Neuron (in vitro differentiated cells): Measurements from ENCODE around the gene CCDC73.
"Not testable (repeated sequence)": the region's sequence is repeated elsewhere in the genome, so short reads cannot be mapped to it uniquely, and the experiment has no call there.

Experiments used
- H2AFZ ChIP-seq: one replicate; pipeline ENCODE4 v1.6.1; 2013; ENCODE audit warnings: low read depth, mild to moderate bottlenecking, inconsistent platforms, low read length, moderate library complexity
- H3K27me3 ChIP-seq: one replicate; pipeline ENCODE4 v1.6.1; 2013; ENCODE audit warnings: low read length; ENCODE audit not compliant: insufficient read depth
- H3K36me3 ChIP-seq: one replicate; pipeline ENCODE4 v1.6.1; 2013; ENCODE audit warnings: low read length; ENCODE audit not compliant: insufficient read depth
- H3K4me1 ChIP-seq: one replicate; pipeline ENCODE4 v1.6.1; 2013; ENCODE audit warnings: low read length; ENCODE audit not compliant: insufficient read depth
- H3K4me3 ChIP-seq: 2 replicates; pipeline ENCODE4 v1.5.1; 2013; ENCODE audit warnings: mild to moderate bottlenecking, low read length, moderate library complexity
- H3K9me3 ChIP-seq: one replicate; pipeline ENCODE4 v1.6.1; 2013; ENCODE audit warnings: low read length

Gene CCDC73

GRCh38 chr11:32643526-32643925 lies 150.9 kb downstream of the CCDC73 start:
- Histone ChIP-seq H3K4me1 (no peaks in the 10 kb centered on the region), H3K4me3 (no peak overlapping the region), H3K9me3 (no peaks in the 10 kb centered on the region), H3K27me3 (no peaks in the 10 kb centered on the region), H2AFZ (no peak overlapping the region), H3K36me3 (no peaks in the 10 kb centered on the region)

- no peaks in the 10 kb centered on the region for H3K27me3 ChIP-seq
- no peaks in the 10 kb centered on the region for H3K9me3 ChIP-seq
- H3K4me1 ChIP-seq = no peaks in the 10 kb centered on the region
- no peak overlapping the region for H2AFZ ChIP-seq
- no peaks in the 10 kb centered on the region for H3K36me3 ChIP-seq
- no peak overlapping the region for H3K4me3 ChIP-seq
Measured at GRCh38 chr11:32641361-32641760, 153.1 kb downstream of the CCDC73 start.

- H3K4me1 ChIP-seq = no peaks in the 10 kb centered on the region
- H2AFZ ChIP-seq = no peak overlapping the region
- no peaks in the 10 kb centered on the region for H3K36me3 ChIP-seq
- no peaks in the 10 kb centered on the region for H3K9me3 ChIP-seq
- no peak overlapping the region for H3K4me3 ChIP-seq
- no peaks in the 10 kb centered on the region for H3K27me3 ChIP-seq
Measured at GRCh38 chr11:32635819-32636218, 158.6 kb downstream of the CCDC73 start.

GRCh38 chr11:32630844-32631243 lies 163.6 kb downstream of the CCDC73 start:
- Histone ChIP-seq H3K4me3 (no peak overlapping the region), H3K9me3 (no peaks in the 10 kb centered on the region), H3K27me3 (no peaks in the 10 kb centered on the region), H3K4me1 (no peaks in the 10 kb centered on the region), H3K36me3 (no peaks in the 10 kb centered on the region), H2AFZ (no peak overlapping the region)

- Histone ChIP-seq H3K27me3 (no peaks in the 10 kb centered on the region), H3K4me3 (no peak overlapping the region)
Measured at GRCh38 chr11:32616903-32617302, 177.6 kb downstream of the CCDC73 start.

GRCh38 chr11:32615422-32615821 lies 179.0 kb downstream of the CCDC73 start:
- H3K36me3 ChIP-seq = no peaks in the 10 kb centered on the region

More at GRCh38 chr11:32616903-32617302, 177.6 kb downstream of the CCDC73 start:
- no peaks in the 10 kb centered on the region for H3K36me3 ChIP-seq
- no peak overlapping the region for H2AFZ ChIP-seq
- H3K9me3 ChIP-seq = no peaks in the 10 kb centered on the region
- peaks cover 3% of the 10 kb centered on the region for H3K4me1 ChIP-seq

GRCh38 chr11:32613500-32614151 lies 180.8 kb downstream of the CCDC73 start:
- no peak overlapping the region for H3K4me3 ChIP-seq

More at GRCh38 chr11:32615422-32615821, 179.0 kb downstream of the CCDC73 start:
- Histone ChIP-seq H3K27me3 (no peaks in the 10 kb centered on the region), H3K9me3 (no peaks in the 10 kb centered on the region), H3K4me3 (no peak overlapping the region), H2AFZ (no peak overlapping the region), H3K4me1 (peaks cover 3% of the 10 kb centered on the region)

GRCh38 chr11:32610797-32611352 lies 183.6 kb downstream of the CCDC73 start:
- no peak overlapping the region for H2AFZ ChIP-seq
- no peak overlapping the region for H3K4me3 ChIP-seq
- H3K27me3 ChIP-seq = no peaks in the 10 kb centered on the region
- peaks cover 5% of the 10 kb centered on the region for H3K36me3 ChIP-seq
- H3K4me1 ChIP-seq = peaks cover 3% of the 10 kb centered on the region
- H3K9me3 ChIP-seq = peaks cover 5% of the 10 kb centered on the region

More at GRCh38 chr11:32613500-32614151, 180.8 kb downstream of the CCDC73 start:
- no peaks in the 10 kb centered on the region for H3K9me3 ChIP-seq
- H3K36me3 ChIP-seq = no peaks in the 10 kb centered on the region
- H3K4me1 ChIP-seq = peaks cover 3% of the 10 kb centered on the region
- no peak overlapping the region for H2AFZ ChIP-seq
- H3K27me3 ChIP-seq = no peaks in the 10 kb centered on the region

- peaks cover 21% of the 10 kb centered on the region for H3K36me3 ChIP-seq
- not testable (repeated sequence) for H3K4me3 ChIP-seq, H3K27me3 ChIP-seq, H3K4me1 ChIP-seq, H2AFZ ChIP-seq, H3K9me3 ChIP-seq
Measured at GRCh38 chr11:32608826-32609225, 185.6 kb downstream of the CCDC73 start.

- Histone ChIP-seq H3K36me3 (peaks cover 46% of the 10 kb centered on the region), H3K9me3 (peaks cover 7% of the 10 kb centered on the region), H3K4me1 (no peaks in the 10 kb centered on the region), H3K27me3 (no peaks in the 10 kb centered on the region), H2AFZ (no peak overlapping the region), H3K4me3 (no peak overlapping the region)
Measured at GRCh38 chr11:32606220-32606619, 188.2 kb downstream of the CCDC73 start.

- Histone ChIP-seq H3K4me1 (no peaks in the 10 kb centered on the region), H3K27me3 (no peaks in the 10 kb centered on the region), H3K36me3 (peaks cover 73% of the 10 kb centered on the region), H2AFZ (no peak overlapping the region), H3K9me3 (peaks cover 4% of the 10 kb centered on the region), H3K4me3 (no peak overlapping the region)
Measured at GRCh38 chr11:32602657-32603415, 191.6 kb downstream of the CCDC73 start.

GRCh38 chr11:32597921-32598320 lies 196.5 kb downstream of the CCDC73 start:
- H3K9me3 ChIP-seq = no peaks in the 10 kb centered on the region
- no peaks in the 10 kb centered on the region for H3K4me1 ChIP-seq
- no peak overlapping the region for H2AFZ ChIP-seq
- peaks cover 84% of the 10 kb centered on the region for H3K36me3 ChIP-seq
- no peaks in the 10 kb centered on the region for H3K27me3 ChIP-seq
- H3K4me3 ChIP-seq = no peak overlapping the region

GRCh38 chr11:32596114-32596513 lies 198.3 kb downstream of the CCDC73 start:
- H3K27me3 ChIP-seq, H3K4me3 ChIP-seq, H3K4me1 ChIP-seq, H2AFZ ChIP-seq, H3K9me3 ChIP-seq: not testable (repeated sequence)
- H3K36me3 ChIP-seq = peaks cover 84% of the 10 kb centered on the region
